ENCODE results near the gene MAP2K1. TPM values are rescaled to one million over a fixed set of nuclear protein-coding genes. Genes with fewer than 3 reads are reported as not detected.

Gene MAP2K1
- total RNA-seq, 2 experiments from 2014 or later: 103 to 108 TPM

DNA sequence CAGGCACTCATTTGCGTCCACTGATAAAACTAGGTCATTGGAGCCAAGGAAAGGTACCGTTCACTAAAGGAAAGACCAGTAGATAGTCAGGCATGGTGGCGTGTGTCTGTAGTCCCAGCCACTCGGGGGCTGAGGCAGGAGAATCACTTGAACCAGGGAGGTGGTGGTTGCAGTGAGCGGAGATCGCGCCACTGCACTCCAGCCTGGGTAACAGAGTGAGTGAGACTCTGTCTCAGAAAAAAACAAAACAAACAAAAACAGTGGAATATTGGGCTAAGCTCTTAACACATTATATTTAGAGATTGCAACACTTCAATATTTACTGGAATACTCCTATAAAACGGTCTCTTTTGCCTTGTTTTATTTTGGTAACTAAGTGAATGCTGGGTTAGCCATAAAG, 17.4 kb downstream of the MAP2K1 start:
- peak overlapping the region; percentile 40 for H3K4me3 Mint-ChIP-seq
- H3K27ac Mint-ChIP-seq: peak overlapping the region; percentile 9
- no peaks in the 10 kb centered on the region for H3K27me3 Mint-ChIP-seq
- peaks cover 39% of the 10 kb centered on the region for H3K36me3 Mint-ChIP-seq
- no peak for DNase-seq
- peaks cover 82% of the 10 kb centered on the region for H3K4me1 Mint-ChIP-seq
- H3K9me3 Mint-ChIP-seq: peaks cover 2% of the 10 kb centered on the region

DNA sequence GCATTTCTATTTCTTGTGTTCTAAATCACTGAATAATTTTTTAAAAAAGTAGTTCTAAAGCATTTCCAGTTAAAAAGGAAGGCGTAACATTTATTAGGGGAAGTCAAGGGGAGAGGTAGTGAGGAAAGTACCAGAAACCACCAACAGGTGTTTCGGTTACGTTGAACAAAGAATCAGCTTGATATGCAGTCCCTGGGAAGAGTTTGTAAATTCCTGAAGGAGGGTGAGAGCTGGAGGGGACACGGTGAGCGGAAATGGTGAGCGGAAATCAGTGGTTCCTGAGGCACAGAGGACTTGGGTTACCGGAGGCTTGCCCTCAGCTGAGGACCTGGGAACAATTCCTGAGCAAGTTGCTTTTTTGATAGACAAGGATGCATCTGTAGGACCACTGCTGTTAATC, 17.8 kb downstream of the MAP2K1 start:
- DNase-seq: no peak
- Mint-ChIP-seq H3K27me3 (no peaks in the 10 kb centered on the region), H3K36me3 (peaks cover 36% of the 10 kb centered on the region), H3K9me3 (peaks cover 2% of the 10 kb centered on the region), H3K27ac (peak overlapping the region; percentile 9), H3K4me1 (peaks cover 82% of the 10 kb centered on the region), H3K4me3 (peak overlapping the region; percentile 40)

DNA sequence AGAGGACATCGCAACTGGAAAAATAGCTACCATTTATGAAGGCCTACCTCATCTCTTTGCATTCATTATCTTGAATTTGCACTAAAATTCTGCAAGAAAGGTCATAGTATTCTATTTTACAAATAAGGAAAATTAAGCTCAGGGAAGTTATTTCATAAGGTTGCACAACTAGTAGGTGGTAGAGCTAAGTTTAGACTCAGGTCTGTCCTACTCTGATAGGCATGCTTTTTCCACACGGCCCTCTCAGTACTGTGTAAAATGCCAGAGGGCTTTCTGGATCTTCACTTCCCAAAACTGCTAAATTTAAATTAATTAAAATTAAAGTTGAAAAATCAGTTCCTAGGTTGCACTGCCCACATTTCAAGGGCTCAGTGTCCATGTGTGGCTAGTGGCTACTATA, 18.3 kb downstream of the MAP2K1 start:
- Mint-ChIP-seq H3K27ac (no peak overlapping the region), H3K27me3 (no peaks in the 10 kb centered on the region), H3K36me3 (peaks cover 38% of the 10 kb centered on the region), H3K4me3 (peak overlapping the region; percentile 40), H3K4me1 (peaks cover 84% of the 10 kb centered on the region), H3K9me3 (peaks cover 2% of the 10 kb centered on the region)
- DNase-seq: no peak

DNA sequence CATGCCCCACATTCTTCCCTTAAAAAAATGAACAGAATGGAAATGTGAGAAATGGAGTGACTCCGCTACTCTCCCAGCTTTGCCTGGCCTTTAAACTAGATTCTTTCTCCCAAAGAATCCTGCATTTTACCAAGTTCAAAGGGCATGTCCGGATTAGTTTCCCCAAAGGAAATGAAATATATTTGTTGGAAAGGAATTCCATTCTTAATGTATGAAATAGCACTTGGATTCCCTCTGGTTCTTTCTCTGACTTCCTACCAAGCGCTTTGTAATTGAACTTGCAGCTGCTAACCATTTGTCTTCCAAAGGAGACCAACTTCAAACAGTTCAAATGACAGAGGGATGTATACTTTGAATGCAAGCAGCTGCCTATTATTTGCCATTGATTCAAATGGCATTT, 18.9 kb downstream of the MAP2K1 start:
- Mint-ChIP-seq H3K27ac (no peak overlapping the region), H3K4me1 (peaks cover 82% of the 10 kb centered on the region), H3K9me3 (peaks cover 2% of the 10 kb centered on the region), H3K4me3 (no peak overlapping the region), H3K27me3 (no peaks in the 10 kb centered on the region), H3K36me3 (peaks cover 36% of the 10 kb centered on the region)
- DNase-seq: no peak

DNA sequence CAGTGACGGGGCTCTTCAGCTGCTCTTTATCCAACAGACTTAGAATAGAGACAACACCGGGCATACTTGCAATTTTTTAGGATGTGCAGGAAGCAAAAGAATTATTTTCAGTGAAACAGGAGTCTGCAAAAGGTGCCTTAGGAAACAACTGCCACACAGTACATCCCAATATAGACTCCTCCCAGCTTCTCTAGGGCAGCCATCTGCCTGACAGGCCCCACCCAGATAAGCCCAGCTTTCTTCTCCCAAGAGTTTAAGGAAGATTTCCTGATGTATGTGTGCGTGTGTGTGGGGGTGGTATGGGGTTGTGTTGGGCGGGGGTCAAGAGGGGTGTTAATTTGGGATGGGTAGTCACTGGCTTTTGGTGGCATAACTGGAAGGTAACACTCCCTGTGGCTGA, 21.5 kb downstream of the MAP2K1 start:
- peaks cover 77% of the 10 kb centered on the region for H3K4me1 Mint-ChIP-seq
- H3K36me3 Mint-ChIP-seq: peaks cover 48% of the 10 kb centered on the region
- peaks cover 2% of the 10 kb centered on the region for H3K9me3 Mint-ChIP-seq
- no peak overlapping the region for H3K27ac Mint-ChIP-seq
- no peak overlapping the region for H3K4me3 Mint-ChIP-seq
- no peak for DNase-seq
- no peaks in the 10 kb centered on the region for H3K27me3 Mint-ChIP-seq

DNA sequence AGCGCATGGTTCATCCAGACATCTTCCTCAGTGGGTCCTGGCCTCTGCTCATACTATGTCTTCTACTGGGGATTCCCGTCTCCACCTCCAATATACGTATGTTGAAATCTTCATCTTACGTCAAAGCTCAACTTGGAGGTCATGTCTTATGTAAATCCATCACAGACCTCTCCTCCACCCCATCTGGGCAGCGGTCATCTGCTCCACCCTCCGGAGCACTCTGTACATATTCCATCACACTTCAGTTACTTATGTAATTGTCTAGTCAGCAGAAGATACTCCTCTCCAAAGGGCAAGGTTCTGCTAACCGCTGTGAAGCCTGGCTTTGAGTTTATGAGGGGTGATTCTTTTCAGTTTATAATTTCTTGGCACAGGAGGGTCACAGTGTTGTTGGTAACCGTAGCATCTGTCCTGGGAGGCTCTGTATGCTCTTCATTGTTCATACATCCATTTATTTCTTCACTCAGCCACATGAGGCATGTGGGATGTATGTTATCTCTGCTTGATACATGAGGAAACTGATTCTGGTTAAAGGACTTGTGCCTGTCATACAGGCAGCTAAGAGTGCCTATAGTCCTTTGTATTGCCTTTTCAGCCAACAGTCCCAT, 22.1 kb downstream of the MAP2K1 start:
- H3K4me1 Mint-ChIP-seq: peaks cover 73% of the 10 kb centered on the region
- H3K4me3 Mint-ChIP-seq: no peak overlapping the region
- DNase-seq: no peak
- peaks cover 6% of the 10 kb centered on the region for H3K9me3 Mint-ChIP-seq
- no peaks in the 10 kb centered on the region for H3K27me3 Mint-ChIP-seq
- H3K27ac Mint-ChIP-seq: no peak overlapping the region
- H3K36me3 Mint-ChIP-seq: peaks cover 53% of the 10 kb centered on the region

DNA sequence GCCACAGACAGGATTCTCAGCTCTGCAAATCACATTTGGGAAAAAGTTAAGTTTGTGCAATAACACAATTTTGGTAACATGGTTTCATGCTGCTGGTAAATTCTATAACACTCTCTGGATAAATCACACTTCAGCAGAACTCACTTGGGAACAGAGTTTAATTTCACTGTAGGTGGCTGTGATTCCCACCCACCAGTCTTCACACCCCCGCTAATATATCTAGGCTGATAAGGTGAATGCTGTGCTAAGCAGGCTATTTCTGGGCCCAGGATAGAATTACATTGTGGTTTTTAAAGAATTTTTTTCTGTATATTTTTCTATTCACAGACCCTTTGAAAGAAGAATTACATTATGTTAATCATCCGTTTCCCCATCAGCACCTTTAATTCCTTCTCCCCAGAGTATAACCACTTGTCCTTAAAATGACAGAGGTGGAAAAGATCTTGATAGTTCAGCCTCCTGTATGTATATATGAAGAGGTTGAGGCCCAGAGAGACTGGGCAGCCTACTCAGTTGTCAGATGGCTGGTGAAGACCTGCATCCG, 22.9 kb downstream of the MAP2K1 start:
- H3K27me3 Mint-ChIP-seq: no peaks in the 10 kb centered on the region
- DNase-seq: no peak
- peaks cover 14% of the 10 kb centered on the region for H3K9me3 Mint-ChIP-seq
- H3K4me3 Mint-ChIP-seq: no peak overlapping the region
- H3K36me3 Mint-ChIP-seq: peaks cover 58% of the 10 kb centered on the region
- peak overlapping the region; percentile 17 for H3K27ac Mint-ChIP-seq
- H3K4me1 Mint-ChIP-seq: peaks cover 66% of the 10 kb centered on the region

DNA sequence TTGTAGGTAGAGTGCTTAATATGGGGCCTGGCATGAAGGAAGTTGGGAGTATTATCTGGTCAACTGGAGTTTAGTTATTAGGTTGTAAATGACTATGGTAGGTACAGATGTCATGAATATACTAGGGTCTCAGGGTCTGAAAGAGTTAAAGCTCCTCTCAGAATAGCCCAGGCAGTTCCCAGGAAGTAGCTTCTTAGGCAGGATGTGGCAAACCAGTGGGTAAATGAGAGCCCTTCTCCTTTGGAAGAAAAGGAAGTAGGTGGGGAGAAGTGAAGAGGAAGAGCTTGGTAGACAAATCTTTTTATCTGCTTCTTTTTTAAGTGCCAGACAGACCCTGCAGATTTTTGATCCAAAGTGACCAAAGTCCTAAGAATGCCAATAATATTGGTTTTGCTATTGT, 24.5 kb downstream of the MAP2K1 start:
- H3K27ac Mint-ChIP-seq: peak overlapping the region; percentile 2
- peaks cover 71% of the 10 kb centered on the region for H3K36me3 Mint-ChIP-seq
- DNase-seq: no peak
- H3K4me1 Mint-ChIP-seq: peaks cover 69% of the 10 kb centered on the region
- H3K4me3 Mint-ChIP-seq: peak overlapping the region; percentile 38
- H3K27me3 Mint-ChIP-seq: no peaks in the 10 kb centered on the region
- peaks cover 20% of the 10 kb centered on the region for H3K9me3 Mint-ChIP-seq

DNA sequence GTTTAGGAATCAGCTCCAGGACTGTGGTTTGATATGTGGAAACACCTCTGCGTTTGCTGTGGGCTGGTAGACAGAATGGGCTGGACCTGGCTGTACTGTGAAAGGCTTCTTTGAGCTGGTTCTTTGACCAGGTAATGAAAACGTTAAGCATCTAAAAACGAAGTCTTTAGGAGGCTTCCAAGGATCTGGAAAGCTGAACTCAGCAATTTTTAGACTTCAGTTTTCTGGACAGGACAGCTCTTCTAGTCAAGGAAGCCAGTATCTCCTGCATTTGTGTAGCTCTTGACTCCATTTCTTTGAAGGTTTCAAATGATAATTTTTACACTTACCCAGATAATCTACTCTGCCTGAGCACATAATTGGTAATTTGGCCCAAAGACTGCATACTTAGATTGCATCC, 25.5 kb downstream of the MAP2K1 start:
- no peak overlapping the region for H3K27ac Mint-ChIP-seq
- peaks cover 72% of the 10 kb centered on the region for H3K36me3 Mint-ChIP-seq
- no peaks in the 10 kb centered on the region for H3K27me3 Mint-ChIP-seq
- no peak for DNase-seq
- peaks cover 74% of the 10 kb centered on the region for H3K4me1 Mint-ChIP-seq
- H3K4me3 Mint-ChIP-seq: no peak overlapping the region
- peaks cover 18% of the 10 kb centered on the region for H3K9me3 Mint-ChIP-seq

DNA sequence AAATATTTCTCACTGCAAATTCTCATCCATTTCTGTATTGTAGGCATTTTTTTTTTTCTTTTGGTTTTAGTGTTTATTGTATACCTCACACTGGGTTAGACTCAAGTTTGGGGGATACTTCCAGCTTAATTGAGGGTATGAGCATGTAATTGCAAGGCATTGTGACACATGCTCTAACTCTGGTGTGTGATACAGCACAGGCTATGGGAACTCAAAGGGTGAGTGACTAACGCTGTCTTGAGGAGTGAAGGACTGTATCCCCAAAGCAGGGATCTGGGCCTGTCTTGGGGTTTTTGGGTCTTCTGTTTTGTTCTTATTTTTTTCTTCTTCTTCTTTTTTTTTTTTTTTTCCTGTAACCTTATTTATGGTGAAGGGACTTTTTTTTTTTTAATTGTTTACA, 26.9 kb downstream of the MAP2K1 start:
- DNase-seq: no peak
- no peak overlapping the region for H3K4me3 Mint-ChIP-seq
- H3K36me3 Mint-ChIP-seq: peaks cover 64% of the 10 kb centered on the region
- H3K27ac Mint-ChIP-seq: no peak overlapping the region
- peaks cover 18% of the 10 kb centered on the region for H3K9me3 Mint-ChIP-seq
- no peaks in the 10 kb centered on the region for H3K27me3 Mint-ChIP-seq
- peaks cover 69% of the 10 kb centered on the region for H3K4me1 Mint-ChIP-seq

DNA sequence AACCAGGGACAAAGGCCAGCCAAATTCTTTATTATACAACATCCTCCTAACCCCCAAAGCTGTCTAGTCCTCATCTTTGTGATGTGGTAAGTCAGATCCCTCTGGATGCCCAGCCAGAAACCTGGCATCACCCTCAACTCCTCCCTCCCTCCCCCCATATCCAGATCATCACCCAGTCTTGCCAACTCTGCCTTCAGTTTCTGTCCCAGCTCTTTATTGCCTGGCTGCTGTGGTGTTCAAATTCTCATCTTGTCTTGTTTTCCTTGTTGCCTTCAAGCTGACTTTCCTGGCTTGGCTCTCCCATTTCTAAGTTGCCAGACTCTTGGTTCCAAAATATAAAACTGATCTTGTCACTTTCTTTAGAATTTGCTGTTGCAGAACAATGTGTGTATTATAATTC, 28.6 kb downstream of the MAP2K1 start:
- H3K27me3 Mint-ChIP-seq: no peaks in the 10 kb centered on the region
- H3K36me3 Mint-ChIP-seq: peaks cover 60% of the 10 kb centered on the region
- H3K27ac Mint-ChIP-seq: no peak overlapping the region
- peaks cover 18% of the 10 kb centered on the region for H3K9me3 Mint-ChIP-seq
- H3K4me3 Mint-ChIP-seq: no peak overlapping the region
- DNase-seq: no peak
- peaks cover 56% of the 10 kb centered on the region for H3K4me1 Mint-ChIP-seq

DNA sequence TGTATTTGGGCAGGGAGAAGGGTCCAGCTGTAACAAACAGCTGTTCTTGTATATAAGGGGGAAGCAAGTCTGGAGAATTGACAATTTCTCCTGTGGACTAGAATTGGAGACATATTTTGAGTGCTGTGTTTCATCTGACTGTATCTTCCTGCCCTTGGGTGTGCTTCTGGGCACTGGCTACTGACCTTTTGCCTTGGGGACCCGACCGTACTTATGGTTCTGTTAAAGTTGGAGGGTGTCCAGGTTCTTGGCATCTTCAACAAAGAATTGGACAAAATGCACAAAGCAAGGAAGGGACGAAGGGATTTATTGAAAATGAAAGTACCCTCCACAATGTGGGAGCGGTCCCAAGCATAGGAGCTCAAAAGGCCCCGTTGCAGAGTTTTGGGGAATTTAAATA, 31.0 kb downstream of the MAP2K1 start:
- no peak for DNase-seq
- Mint-ChIP-seq H3K36me3 (peaks cover 47% of the 10 kb centered on the region), H3K9me3 (peaks cover 18% of the 10 kb centered on the region), H3K27me3 (no peaks in the 10 kb centered on the region), H3K27ac (no peak overlapping the region), H3K4me1 (peaks cover 49% of the 10 kb centered on the region), H3K4me3 (no peak overlapping the region)

DNA sequence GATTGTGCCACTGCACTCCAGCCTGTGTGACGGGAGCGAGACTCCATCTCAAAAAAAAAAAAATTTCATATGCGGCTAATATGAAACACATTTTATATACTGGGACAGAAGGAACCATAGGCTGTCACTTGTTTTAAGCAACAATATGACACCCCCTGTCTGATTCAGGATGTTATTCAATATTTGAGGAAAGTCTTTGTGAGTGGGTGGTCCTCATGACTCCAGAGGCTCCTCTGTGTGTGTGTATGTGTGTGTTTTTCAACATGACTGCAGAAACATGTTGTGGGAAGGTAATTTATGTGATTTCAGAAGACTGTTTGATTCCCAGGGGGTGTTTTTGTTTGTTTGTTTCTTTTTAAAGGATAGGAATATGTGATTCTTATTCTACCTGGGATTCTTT, 32.8 kb downstream of the MAP2K1 start:
- peaks cover 43% of the 10 kb centered on the region for H3K36me3 Mint-ChIP-seq
- no peaks in the 10 kb centered on the region for H3K27me3 Mint-ChIP-seq
- H3K4me1 Mint-ChIP-seq: peaks cover 49% of the 10 kb centered on the region
- H3K27ac Mint-ChIP-seq: no peak overlapping the region
- DNase-seq: no peak
- H3K9me3 Mint-ChIP-seq: peaks cover 8% of the 10 kb centered on the region
- H3K4me3 Mint-ChIP-seq: no peak overlapping the region

DNA sequence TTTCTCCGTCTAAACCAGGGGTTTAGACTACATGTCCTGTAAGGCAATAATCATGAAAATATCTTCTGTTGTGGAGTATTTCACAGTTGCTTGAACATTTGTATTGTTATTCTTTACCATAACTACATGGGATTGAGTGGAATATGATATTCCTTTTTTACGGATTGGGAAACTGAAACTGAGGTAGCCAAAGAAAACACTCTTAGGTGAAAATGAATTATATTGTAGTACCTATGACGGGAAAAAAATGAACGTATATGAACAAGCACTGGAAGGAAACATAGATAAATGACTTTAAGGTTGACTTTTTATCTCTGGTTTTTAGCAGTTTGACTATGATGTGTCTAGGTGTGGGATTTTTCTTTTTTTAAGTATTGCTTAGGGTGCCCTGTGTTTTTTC, 35.6 kb downstream of the MAP2K1 start:
- Mint-ChIP-seq H3K27ac (no peak overlapping the region), H3K27me3 (no peaks in the 10 kb centered on the region), H3K36me3 (peaks cover 35% of the 10 kb centered on the region), H3K4me1 (peaks cover 44% of the 10 kb centered on the region), H3K9me3 (no peaks in the 10 kb centered on the region), H3K4me3 (no peak overlapping the region)
- no peak for DNase-seq

DNA sequence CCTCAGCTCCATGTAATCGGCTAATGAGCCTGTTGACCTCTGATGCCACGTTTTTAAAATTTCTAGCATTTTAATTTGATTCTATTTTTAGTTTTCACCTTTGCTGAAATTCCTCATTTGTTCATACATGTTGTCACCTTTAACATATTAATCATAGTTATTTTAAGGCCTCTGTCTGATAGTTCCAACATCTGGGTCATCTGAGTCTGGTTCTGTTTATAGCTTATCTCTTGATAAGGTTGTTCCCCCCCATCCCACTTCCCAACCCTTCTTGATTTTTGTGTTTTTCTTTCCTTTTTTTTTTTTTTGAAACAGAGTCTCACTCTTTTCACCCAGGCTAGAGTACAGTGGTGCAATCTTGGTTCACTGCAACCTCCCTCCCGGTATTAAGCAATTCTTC, 36.4 kb downstream of the MAP2K1 start:
- no peak for DNase-seq
- H3K36me3 Mint-ChIP-seq: peaks cover 35% of the 10 kb centered on the region
- no peaks in the 10 kb centered on the region for H3K9me3 Mint-ChIP-seq
- no peak overlapping the region for H3K27ac Mint-ChIP-seq
- peaks cover 43% of the 10 kb centered on the region for H3K4me1 Mint-ChIP-seq
- no peaks in the 10 kb centered on the region for H3K27me3 Mint-ChIP-seq
- no peak overlapping the region for H3K4me3 Mint-ChIP-seq

DNA sequence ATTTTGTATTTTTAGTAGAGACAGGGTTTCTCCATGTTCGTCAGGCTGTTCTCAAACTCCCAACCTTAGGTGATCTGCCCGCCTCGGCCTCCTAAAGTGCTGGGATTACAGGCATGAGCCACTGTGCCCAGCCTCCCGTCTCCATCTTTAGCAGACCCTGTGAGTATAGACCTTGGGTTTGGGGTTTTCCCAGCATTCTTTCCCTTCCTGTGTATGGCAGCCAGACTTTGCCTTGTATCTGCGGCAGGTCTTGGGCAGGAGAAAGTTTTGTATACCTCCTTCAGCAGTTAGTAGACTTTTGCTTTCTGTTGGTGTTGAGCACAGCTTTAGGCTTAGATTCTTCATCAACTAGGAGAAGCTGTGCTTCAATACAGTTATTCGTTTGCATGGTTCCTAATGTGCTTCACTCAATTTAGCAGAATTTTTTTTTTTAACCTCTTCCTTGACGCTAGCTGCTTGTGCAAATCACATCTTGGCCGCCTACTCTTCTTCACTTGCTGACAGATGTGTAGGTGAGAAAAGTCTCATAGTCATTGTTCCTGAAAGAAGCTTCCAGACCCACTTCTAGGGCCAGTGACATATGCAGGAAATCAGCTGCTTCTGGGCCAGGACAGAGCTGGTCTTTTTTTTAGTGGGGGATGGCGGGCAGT, 38.4 kb downstream of the MAP2K1 start:
- Mint-ChIP-seq H3K4me1 (peaks cover 52% of the 10 kb centered on the region), H3K27ac (no peak overlapping the region), H3K27me3 (no peaks in the 10 kb centered on the region), H3K36me3 (peaks cover 33% of the 10 kb centered on the region), H3K9me3 (no peaks in the 10 kb centered on the region), H3K4me3 (no peak overlapping the region)
- no peak for DNase-seq
